Endothelial cell of umbilical vein (primary cell): Measurements from ENCODE around the gene KAT8. TPM values are rescaled to one million over a fixed set of nuclear protein-coding genes. Genes with fewer than 3 reads are reported as not detected.
A peak's percentile ranks its signal among the peaks of the same experiment; 100 is the strongest.

Source experiments
- BruUV-seq: library from RNA; stranded (reverse); fragments of 400-500 nt; replicated peaks from 2 replicates; lab custom pipeline; 2021; lab: Mats Ljungman, UMichigan
- CTCF ChIA-PET: fragments of 300-600, 350-600 bp; sonication (Branson Sonifier 250); formaldehyde crosslinking; loops from one replicate; lab custom pipeline; 2021; ENCODE audit warnings: antibody characterized with exemption, inconsistent platforms; lab: Charles Lee
- POLR2A ChIA-PET: fragments of 300-600, 350-600 bp; sonication (Branson Sonifier 250); formaldehyde crosslinking; loops from one replicate; lab custom pipeline; 2021; ENCODE audit warnings: antibody characterized with exemption, inconsistent platforms; lab: Charles Lee
- DNase-seq: peaks from one replicate; pipeline ENCODE4 v3.0.0-alpha.2; 2011; ENCODE audit warnings: low read depth, low spot score
- FAIRE-seq: peaks from 2 replicates; lab custom pipeline; 2011; peaks lifted over from hg19 to GRCh38; lab: Jason Lieb, UNC
- H2AFZ ChIP-seq: 2 replicates; pipeline ENCODE4 v1.6.0; 2012; ENCODE audit warnings: low read depth, low read length, control low read depth, inconsistent platforms
- H3K27ac ChIP-seq: 2 replicates; pipeline ENCODE4 v1.5.1; 2011; ENCODE audit warnings: low read depth, mild to moderate bottlenecking, control low read depth, low read length, moderate library complexity; ENCODE audit not compliant: insufficient read depth
- H3K27me3 ChIP-seq, 2 experiments: 2 replicates each; pipeline versions ENCODE4 v1.6.0 to v1.6.1; 2011; ENCODE audit warnings: low read length in 2 of 2, mixed read lengths in 1 of 2; ENCODE audit not compliant: control insufficient read depth in 2 of 2, insufficient read depth in 2 of 2
- H3K36me3 ChIP-seq, 2 experiments: 2 replicates in 1 of 2; 3 replicates in 1 of 2; pipeline ENCODE4 v1.5.1; 2011; ENCODE audit warnings: low read length in 2 of 2, mild to moderate bottlenecking in 1 of 2, moderate library complexity in 1 of 2; ENCODE audit not compliant: control insufficient read depth in 2 of 2, insufficient read depth in 2 of 2; ENCODE audit errors: extremely low read depth in 1 of 2
- H3K4me1 ChIP-seq: 3 replicates; pipeline ENCODE4 v1.5.1; 2011; ENCODE audit warnings: mild to moderate bottlenecking, low read length; ENCODE audit not compliant: control insufficient read depth, insufficient read depth; ENCODE audit errors: extremely low read depth
- H3K4me2 ChIP-seq: 2 replicates; pipeline ENCODE4 v1.6.1; 2011; ENCODE audit warnings: low read length, control low read depth, mixed read lengths; ENCODE audit not compliant: insufficient read depth
- H3K4me3 ChIP-seq, 3 experiments: fragments of 200-600 bp in 1 of 3; sonication (generic), shearing (Covaris generic) in 1 of 3; replicated peaks in 1 of 3; 2 replicates each; pipeline ENCODE4 v1.5.1; 2011 to 2016; ENCODE audit warnings: control low read depth in 3 of 3, low read length in 3 of 3, mild to moderate bottlenecking in 2 of 3, inconsistent platforms in 1 of 3, low read depth in 1 of 3, moderate library complexity in 1 of 3; ENCODE audit not compliant: insufficient read depth in 1 of 3
- H3K79me2 ChIP-seq: 2 replicates; pipeline ENCODE4 v1.6.0; 2012; ENCODE audit warnings: low read length, inconsistent platforms; ENCODE audit not compliant: control insufficient read depth, insufficient read depth
- H3K9ac ChIP-seq: replicated peaks from 2 replicates; pipeline ENCODE3; 2011; ENCODE audit warnings: low read length, control low read depth; ENCODE audit not compliant: insufficient read depth; ENCODE audit errors: extremely low read depth
- H3K9me1 ChIP-seq: replicated peaks from 3 replicates; pipeline ENCODE4 v1.6.0; 2011; ENCODE audit warnings: mild to moderate bottlenecking, low read length; ENCODE audit not compliant: control insufficient read depth, insufficient read depth; ENCODE audit errors: extremely low read depth
- H3K9me3 ChIP-seq: replicated peaks from 2 replicates; pipeline ENCODE4 v1.5.1; 2012; ENCODE audit warnings: low read length, inconsistent platforms; ENCODE audit not compliant: control insufficient read depth, insufficient read depth
- H4K20me1 ChIP-seq: replicated peaks from 2 replicates; pipeline ENCODE3; 2011; ENCODE audit warnings: mild to moderate bottlenecking, low read length; ENCODE audit not compliant: control insufficient read depth, insufficient read depth; ENCODE audit errors: extremely low read depth
- CTCF ChIP-seq, 2 donors: IDR thresholded peaks; 1 replicate in 1 of 2; 2 replicates in 1 of 2; pipeline ENCODE4 v1.5.1; 2011; ENCODE audit warnings: low read length in 2 of 2, mild to moderate bottlenecking in 2 of 2, moderate library complexity in 2 of 2, control low read depth in 1 of 2, inconsistent platforms in 1 of 2, low read depth in 1 of 2; ENCODE audit not compliant: insufficient read depth in 1 of 2; ENCODE audit errors: extremely low read depth in 1 of 2
- EZH2 ChIP-seq: IDR thresholded peaks from 2 replicates; pipeline ENCODE4 v1.6.1; 2012; ENCODE audit warnings: borderline replicate concordance, low read depth, mild to moderate bottlenecking, moderate library complexity, low read length, inconsistent platforms; ENCODE audit not compliant: severe bottlenecking
- FOS ChIP-seq: IDR thresholded peaks from 2 replicates; pipeline ENCODE4 v1.6.1; 2011; ENCODE audit warnings: mild to moderate bottlenecking, low read length, moderate library complexity, borderline replicate concordance; ENCODE audit not compliant: insufficient read depth
- GATA2 ChIP-seq: IDR thresholded peaks from 2 replicates; pipeline ENCODE4 v1.7.0; 2011; ENCODE audit warnings: low read depth, mild to moderate bottlenecking, moderate library complexity, mixed read lengths, low read length; ENCODE audit not compliant: insufficient read length, insufficient read depth
- JUN ChIP-seq: IDR thresholded peaks from 2 replicates; pipeline ENCODE4 v1.6.1; 2011; ENCODE audit warnings: borderline replicate concordance, low read depth; ENCODE audit not compliant: insufficient read length, insufficient read depth
- MAX ChIP-seq: IDR thresholded peaks from 2 replicates; pipeline ENCODE4 v1.6.1; 2011; ENCODE audit not compliant: insufficient read depth, insufficient read length
- MYC ChIP-seq: IDR thresholded peaks from one replicate; pipeline ENCODE4 v1.6.1; 2011; ENCODE audit warnings: mild to moderate bottlenecking, low read depth, low read length
- POLR2A ChIP-seq: IDR thresholded peaks from 2 replicates; pipeline ENCODE4 v1.6.1; 2012; ENCODE audit warnings: low read depth, mild to moderate bottlenecking, control low read depth, low read length
- POLR2AphosphoS5 ChIP-seq: IDR thresholded peaks from 2 replicates; pipeline ENCODE4 v1.6.1; 2012; ENCODE audit warnings: low read depth, mild to moderate bottlenecking, control low read depth, low read length, moderate library complexity; ENCODE audit not compliant: insufficient read depth
- dilution Hi-C: fragments of 300-500 bp; cut with MboI; formaldehyde crosslinking; loops from one replicate; pipeline ENCODE4 v1.15.0; 2019; ENCODE audit warnings: low sequenced_read_pairs; ENCODE audit not compliant: extremely low pct_ligation_motif_present
- intact Hi-C: fragments of 100-400 bp; cut with micrococcal nuclease; formaldehyde crosslinking; loops from one replicate; pipeline ENCODE4 v1.10.0; 2022
- polyA plus RNA-seq, 4 experiments: library from polyadenylated mRNA; depleted of rRNA in 3 of 4; stranded (reverse) in 3 of 4; unstranded in 1 of 4; fragments of >200 nt; gene quantifications; 2 replicates each; pipeline versions ENCODE4 v1.2.1 to v1.2.3, GENCODE V29; 2011 to 2012; ENCODE audit warnings: missing spikeins in 1 of 4
- total RNA-seq: library from RNA; stranded (reverse); gene quantifications from 2 replicates; pipeline ENCODE4 v1.2.3, GENCODE V29; 2021

KAT8 gene
- total and polyA plus RNA-seq, 2 donors (not counting 3 experiments of a cell fraction or from before 2014, with no cell fraction given), result 30.7 to 42.8 TPM

- Histone ChIP-seq H3K4me2 (no peak overlapping the region), H3K79me2 (peaks cover 16% of the 10 kb centered on the region), H3K27me3 (no peaks in the 10 kb centered on the region), H3K4me3 (no peak overlapping the region), H3K27ac (no peak overlapping the region), H3K9me1 (no peaks in the 10 kb centered on the region), H3K9ac (no peak overlapping the region), H4K20me1 (no peaks in the 10 kb centered on the region), H3K36me3 (peaks cover 10 to 31% of the 10 kb centered on the region in 2 experiments), H3K4me1 (peaks cover 12% of the 10 kb centered on the region), H3K9me3 (no peaks in the 10 kb centered on the region), H2AFZ (no peak overlapping the region)
- no peak for TF ChIP-seq POLR2AphosphoS5
- TF ChIP-seq MAX, result no peak
- TF ChIP-seq FOS, result no peak
- no peak for TF ChIP-seq JUN
- no peak for TF ChIP-seq MYC
- TF ChIP-seq EZH2, result no peak
- no peak for TF ChIP-seq POLR2A
- no peak for TF ChIP-seq CTCF (IDR thresholded peaks at IDR 0.05; ENCODE audit: extremely low read depth in 1 of 2, insufficient read depth in 1 of 2, low read depth in 1 of 2, low read length in 2 of 2)
- TF ChIP-seq GATA2, result no peak
- FAIRE-seq (no peak), DNase-seq (peak; percentile 13)
- dilution Hi-C loops (no loop called here), intact Hi-C loops (no loop called here)
- no TSS peak for BruUV-seq
- CTCF ChIA-PET, result interaction anchor here (0.8 to 1.0 kb wide), 2 partner anchors 13 to 29 kb away, joined by 3 read pairs; no protein-coding TSS in a partner anchor
- POLR2A ChIA-PET, result no interaction called here
These were observed 4.0 kb upstream of the KAT8 start for GRCh38 chr16:31113121-31114120.
